ENCODE data around the gene SDHAF2.
"Not testable (repeated sequence)": the region's sequence is repeated elsewhere in the genome, so short reads cannot be mapped to it uniquely, and the experiment has no call there.

SDHAF2 gene

DNA sequence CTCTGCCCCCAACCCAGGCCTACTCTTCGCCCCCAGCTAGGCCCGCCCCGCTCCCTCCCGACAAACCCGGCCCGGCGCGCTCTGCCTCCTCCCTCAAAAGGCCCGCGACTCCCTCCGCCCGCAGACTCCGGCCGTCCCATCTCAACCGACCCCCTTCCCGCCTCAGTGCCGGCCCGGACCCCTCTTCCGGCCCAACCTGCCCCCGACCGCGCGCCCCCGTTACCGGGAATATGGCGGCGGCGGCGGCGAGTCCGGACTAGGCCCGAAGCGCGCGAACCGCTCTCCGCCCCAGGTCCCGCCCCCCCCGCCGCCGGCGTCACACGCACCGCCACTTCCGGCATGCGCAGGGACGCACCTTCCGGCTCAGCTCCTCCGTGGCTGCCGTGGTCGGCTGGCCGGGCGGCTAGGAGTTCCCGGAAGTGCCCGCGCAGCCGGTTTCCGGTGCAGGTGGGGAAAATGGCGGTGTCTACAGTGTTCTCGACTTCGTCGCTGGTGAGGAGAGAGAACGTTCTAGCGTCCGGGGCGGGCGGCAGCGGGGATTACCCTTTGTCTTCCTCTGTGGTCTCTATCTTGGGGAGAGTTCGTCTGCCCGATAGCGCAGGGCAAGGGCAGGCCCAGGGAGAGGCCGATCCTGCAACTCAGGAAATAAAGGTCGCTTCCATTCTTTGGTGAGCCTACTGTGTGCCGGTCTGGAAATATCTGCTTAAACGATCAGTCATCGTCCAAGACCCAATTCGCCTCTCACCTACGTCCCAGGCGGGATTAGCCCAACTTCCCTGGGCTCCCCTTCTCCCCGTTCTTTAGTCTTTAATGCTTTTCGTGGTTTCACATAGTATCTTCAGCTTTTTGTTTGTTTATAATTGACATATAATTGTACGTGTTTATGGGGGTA lies at the start of gene SDHAF2, which contains the start of gene CPSF7:
TSS of gene SDHAF2 (plus strand) at position 434 of the 892 bp plus-strand sequence. CDS start at position 457, 23 bp downstream.
TSS of gene CPSF7 (minus strand) at position 285 of the 892 bp plus-strand sequence. CDS start 740 bp downstream, outside the sequence.
- DNase-seq: peak; percentile 97

DNA sequence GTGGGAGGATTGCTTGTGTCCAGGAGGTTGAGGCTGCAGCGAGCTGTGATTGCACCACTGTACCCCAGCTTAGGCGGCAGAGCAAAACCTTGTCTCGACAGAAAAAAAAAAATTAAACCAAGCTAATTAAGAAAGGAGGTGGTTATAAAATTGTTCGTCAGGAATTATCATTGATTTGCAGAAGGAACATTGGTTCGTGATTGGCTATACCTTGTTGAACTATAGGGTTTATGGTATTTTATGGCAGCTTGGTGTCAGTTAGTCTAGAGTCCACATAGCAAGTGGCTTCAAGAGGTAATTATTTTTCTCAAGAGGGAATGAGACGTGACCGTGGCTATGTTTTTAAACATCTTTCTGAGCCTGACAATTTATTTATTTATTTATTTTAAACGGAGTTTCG lies 49.0 kb upstream of the SDHAF2 start:
- no peak for DNase-seq

DNA sequence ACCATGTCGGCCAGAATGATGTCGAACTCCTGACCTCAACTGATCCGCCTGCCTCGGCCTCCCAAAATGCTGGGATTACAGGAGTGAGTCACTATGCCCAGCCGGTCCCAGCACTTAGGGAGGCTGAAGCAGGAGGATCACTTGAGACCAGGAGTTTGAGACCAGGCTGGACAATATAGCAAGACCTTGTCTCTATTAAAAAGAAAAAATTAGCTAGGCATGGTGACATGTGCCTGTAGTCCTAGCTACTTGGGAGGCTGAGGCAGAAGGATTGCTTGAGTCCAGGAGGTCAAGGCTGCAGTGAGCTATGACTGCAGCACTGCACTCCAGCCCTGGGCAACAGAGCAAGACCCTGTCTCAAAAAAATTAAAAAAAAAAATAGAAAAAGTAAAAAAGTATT lies 46.1 kb upstream of the SDHAF2 start:
- not testable (repeated sequence) for DNase-seq

DNA sequence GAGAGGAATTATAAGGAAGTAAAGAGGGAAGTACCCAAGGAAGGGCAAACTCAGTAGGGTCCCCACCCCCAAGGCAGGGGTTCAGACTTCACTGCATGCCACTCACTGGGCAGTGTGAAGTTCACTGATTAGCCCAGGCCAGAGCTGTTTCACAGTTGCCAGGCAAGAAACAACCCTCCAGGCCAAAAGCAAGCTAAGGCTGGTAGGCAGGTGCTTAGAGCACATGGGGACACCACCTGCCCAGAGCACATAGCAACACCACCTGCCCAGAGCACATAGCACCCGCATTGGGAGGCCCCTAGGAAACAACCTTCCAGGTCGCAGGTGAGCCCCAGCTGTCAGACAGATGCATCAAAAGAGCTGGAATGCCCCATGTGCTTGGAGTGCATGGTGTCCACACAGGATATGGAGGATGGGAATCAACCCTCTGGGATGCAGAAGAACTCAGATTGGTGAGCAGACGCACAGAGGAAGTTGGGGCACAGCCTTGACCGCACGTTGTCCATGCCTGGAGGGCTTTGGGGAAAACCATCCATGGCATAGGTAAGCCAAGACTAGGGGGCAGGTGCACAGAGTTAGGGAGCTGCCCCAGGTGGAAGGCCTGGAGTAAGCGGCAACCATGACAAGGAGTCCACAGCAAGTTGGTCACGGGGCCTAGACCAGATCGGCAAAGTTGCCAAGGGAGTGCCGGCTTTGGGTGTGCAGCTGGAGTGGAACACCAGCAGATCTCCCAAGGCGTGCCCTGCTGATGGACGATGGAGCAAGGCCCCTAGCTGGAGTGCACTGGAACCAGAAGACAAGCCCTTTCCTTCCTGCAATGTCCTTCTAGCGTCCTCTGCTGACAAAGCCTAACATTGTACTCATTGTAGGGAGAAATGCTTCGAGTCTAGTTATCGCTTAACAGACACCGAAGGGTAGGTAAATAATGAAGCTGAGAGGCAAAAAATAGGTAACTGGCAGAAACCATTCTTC lies 45.4 kb upstream of the SDHAF2 start:
- no peak for DNase-seq

DNA sequence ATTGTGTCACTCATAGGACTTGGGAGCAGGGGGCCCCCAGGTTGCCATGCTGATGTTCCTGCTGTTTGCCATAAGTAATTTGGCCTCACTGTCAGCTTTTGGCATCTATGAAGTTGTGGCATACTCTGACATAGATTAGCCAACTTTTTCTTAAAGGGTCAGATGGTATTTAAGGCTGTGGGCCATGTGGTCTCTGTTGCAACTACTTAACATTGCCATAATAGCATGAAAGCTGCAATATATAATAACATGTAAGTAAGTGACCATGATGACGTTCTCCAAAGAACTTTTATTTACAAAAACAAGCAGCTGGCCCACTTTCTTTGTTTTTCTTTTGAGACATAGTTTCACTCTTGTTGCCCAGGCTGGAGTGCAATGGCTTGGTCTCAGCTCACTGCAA lies 39.8 kb upstream of the SDHAF2 start:
- DNase-seq: no peak

DNA sequence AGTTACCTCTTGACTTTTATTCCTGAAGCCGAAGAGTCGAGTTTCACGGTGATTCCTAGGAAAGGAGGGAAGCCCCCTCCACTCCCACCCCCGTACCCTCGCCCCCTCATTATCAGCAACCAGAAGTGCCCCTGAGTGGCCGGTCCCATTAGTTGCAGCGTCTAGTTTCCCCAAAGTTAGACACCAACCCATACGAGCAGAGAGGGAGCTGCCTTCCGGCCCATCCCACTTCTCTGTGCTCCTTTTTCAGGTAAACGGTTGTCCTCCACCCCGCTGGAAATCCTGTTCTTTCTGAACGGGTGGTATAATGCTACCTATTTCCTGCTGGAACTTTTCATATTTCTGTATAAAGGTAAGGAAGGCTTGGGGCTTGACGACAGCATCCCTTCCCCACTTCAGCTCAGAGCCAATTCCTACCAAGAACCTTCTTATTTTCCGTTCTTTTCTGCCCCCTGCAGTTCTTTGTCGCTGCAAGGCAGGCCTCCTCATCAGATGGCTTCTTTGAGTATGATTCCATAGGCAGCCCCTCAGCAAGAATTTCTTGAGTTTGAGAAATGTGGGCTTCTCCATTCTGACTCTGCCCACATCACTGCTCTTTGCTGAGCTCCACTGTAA lies 36.8 kb upstream of the SDHAF2 start:
- DNase-seq: peak; percentile 34

DNA sequence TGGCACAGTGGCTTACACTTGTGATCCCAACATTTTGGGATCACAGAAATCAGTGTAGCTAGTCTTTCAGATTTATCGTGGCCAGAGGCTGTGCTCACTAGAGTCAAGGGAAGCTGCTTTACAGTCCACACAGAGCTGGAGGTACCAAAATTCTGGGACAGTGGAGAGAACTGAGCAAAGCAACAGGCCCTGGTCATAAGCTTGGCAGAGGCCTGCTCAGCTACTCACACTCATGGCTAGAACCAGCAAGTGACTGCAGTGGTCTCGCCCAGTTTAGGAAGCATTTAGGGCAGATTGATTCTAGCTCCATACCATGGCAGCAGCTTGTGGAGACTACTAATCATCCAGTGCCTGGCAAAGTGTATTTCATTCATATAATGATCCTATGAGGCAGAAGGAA lies 28.8 kb upstream of the SDHAF2 start:
- DNase-seq: no peak

DNA sequence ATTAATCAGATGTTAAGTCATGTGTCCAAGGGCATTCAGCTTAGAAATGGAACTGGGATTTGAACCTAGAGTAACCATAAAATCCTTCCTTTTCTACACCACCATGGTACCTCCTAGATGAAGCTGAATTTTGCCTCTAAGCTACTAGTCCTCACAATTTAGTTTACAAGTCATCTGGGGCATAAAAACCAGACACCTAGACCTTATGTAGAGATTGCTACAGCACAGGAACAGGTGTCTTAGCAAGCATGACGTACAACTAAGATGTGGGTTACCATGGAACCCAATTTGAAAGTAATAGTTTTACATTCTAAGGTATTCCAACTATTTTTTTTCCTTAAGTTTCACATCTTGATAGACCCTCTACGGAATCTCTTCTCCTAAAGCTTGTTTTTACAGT lies 28.4 kb upstream of the SDHAF2 start:
- no peak for DNase-seq

DNA sequence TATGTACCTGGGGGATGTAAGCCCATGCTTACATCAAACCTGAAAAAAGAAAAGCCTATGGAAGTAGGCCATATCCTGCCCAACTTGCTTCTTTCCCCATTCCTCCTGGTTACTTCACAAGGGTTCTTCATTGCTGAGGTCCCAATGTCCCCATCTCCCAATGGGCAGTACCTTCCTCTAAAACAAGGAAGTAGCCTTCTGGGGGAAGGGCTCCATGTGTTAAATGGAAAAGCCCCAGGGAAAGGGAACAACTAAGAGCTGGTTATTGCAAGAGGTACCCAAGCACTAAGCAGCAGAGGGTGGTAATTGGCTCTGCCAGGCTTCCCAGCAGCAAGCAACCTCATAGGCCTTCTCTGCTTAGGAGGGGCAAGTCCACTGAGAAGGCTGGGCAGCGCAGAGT lies 26.3 kb upstream of the SDHAF2 start:
- DNase-seq: no peak

DNA sequence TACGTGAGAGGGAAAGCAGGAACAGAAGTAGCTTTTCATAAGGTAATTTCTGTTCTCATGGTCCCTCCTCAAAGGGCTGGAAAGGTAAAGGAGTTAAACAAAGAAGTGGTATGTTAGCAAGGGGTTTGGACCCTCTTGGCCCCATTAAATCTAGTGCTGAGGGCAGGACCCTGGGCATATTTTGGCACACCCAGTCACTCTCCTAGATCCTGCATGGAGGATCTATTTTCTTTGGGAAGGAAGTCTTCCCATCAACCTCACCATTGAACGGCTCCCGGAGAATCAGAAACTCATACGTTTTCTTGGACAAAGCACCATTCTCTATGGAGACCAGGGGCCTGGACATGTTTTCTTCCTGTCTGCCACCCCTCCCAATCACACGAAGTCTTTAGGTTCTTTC lies 25.8 kb upstream of the SDHAF2 start:
- DNase-seq: no peak

DNA sequence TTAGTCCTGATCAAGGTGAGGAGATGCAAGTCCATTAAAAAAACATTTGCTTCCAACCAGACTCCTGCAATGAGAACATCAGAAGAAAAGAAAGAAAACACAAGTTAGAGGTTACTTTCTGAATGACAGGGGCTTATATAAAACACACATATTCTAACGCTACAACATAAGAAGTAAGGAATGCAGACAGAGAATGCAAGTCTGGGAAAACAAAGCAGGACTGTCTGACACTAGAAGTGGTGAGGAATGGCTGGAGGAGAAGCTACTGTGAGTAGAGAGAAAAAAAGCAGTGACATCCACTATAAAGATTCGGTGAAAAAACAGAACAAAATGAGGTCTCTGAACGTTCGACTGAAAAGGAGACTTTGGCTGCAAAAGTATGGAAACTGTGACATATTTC lies 25.3 kb upstream of the SDHAF2 start:
- DNase-seq: no peak

DNA sequence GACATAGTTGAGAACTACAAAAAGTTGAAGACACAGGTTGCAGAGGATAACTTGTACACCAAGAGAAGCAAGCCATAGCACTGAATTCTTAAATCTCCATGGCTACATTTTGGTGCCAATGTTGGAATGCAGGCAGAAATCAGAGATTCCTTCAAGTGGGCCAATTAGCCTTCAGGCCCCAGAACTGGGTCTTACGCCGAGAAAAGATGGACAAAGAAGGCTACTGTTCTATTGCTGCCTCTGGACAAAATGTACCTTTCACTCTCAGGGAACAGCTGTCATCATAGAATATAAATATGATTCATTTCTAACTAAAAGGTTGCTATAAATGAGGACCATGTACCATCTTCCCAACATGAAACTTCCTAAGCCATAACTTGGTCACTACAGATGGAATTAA lies 23.9 kb upstream of the SDHAF2 start:
- DNase-seq: no peak

DNA sequence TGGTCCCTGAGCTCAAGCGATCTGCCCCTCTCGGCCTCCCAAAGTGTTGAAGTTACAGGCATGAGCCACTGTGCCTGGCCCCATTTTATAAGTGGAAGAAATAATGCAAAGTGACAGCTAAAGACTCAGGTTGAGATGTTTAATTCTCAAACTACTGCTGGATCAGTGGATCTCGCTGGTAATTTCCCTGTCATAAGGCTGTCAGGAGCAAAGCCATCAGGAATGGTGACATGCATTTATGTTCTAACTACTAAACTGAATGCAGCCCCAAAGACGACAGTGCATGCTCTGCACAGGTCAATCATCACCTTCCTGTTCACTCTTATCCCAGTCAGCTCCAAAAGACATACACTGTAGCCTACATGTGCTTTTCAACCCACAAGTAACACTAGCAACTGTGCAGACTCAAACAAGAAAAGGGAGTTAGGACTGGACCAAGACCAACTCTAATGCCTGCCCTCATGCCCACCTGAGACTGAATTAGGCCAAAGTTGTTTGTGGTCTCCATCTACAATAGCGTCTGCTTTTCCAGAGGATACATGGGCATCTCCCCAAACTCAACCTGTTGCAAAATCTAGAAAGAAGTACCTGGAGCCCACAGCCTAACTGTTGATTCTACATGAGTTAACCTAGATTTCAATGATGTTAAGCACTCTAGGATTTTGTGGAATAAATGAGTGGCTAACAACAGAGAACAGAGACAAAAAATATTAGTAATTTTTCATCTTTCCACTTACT lies 22.8 kb upstream of the SDHAF2 start:
- no peak for DNase-seq

DNA sequence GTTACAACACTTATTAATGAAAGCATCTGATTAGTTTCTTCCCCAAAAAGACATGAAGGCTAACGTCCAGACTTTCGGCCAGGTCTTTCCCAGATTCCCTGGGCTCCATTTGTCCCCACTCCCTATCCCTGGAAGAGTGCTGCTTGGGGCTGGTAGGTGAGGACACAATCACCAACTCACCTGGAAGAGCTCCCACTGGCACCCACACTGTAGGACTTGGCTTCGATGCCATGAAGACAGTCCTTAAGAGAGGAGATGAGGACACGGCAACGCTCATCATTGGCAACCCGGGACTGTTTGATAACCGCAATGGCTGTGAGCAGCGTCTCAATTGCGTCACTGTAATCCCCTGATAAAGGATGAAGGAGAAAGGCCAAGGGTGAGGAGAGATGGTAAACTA lies 18.3 kb upstream of the SDHAF2 start:
- no peak for DNase-seq

DNA sequence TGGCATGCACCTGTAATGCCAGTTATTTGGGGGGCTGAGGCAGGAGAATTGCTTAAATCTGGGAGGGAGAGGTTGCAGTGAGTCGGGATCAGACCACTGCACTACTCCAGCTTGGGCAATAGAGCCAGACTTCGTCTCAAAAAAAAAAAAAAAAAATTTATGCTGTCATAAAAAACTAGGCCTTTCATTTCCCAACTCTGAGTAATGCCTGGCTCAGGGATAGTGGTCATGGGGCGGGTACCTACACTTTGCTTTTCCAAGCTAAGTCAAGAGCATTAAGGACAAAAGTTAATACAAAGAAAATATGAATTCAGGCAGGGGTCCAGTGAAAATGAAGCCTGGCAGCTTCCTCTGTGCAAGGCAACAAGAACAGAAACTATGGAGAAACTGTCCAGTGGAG lies 16.4 kb upstream of the SDHAF2 start:
- DNase-seq: no peak

DNA sequence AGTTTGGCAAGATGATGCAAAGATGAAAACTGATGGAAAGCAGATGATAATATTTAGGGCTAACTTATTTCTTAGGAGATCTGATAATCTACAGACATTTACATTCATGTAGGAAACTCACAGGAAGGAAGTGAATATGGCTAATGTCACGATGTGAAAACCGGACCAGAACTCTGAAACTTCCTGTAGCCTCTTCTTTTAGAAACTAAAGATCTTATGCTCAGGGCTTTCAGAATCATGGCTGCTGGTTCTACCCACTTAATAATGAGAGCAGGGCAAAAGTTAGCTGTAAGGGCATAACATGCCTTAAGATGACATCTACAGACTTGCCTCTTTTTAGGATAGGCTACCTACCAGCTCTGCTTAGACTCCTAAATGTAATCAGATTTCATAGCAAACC lies 15.4 kb upstream of the SDHAF2 start:
- no peak for DNase-seq

DNA sequence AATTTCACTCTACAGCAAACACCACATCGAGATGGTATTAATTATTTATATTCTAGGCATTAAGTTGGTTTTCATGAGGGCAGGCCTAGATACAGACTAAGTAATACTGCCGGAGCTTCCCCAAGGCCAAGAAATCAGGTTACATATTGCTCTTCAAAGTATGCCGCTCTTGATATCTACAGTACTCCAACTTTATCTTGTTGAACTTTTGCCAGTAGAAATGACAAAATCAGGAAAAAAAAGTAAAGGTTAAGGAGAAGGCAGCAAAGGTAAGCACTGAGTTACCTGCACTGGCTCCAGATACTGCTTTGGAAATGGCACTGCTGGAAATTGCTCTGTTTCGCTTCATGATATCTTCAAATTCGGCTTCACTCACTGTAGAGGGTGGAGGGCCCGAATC lies 14.5 kb upstream of the SDHAF2 start:
- DNase-seq: no peak

DNA sequence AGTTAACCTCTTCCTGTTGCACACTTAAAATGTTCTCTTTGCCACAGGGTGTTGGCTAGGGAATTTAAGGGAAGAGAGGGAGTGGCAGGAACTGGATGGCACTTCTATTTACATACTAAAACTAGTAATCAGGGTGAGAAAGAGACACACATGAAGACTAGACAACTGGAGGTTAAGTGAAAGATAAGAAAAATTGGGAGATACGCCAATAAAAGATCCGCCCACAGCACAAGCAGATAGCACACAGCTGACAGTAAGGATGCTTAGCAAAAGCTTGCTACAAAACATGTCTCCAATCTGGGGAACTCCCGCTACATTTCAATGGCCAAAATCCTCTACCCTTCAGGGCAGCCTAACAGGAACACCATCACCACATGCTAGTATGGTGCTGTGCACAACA lies 13.0 kb upstream of the SDHAF2 start:
- no peak for DNase-seq

DNA sequence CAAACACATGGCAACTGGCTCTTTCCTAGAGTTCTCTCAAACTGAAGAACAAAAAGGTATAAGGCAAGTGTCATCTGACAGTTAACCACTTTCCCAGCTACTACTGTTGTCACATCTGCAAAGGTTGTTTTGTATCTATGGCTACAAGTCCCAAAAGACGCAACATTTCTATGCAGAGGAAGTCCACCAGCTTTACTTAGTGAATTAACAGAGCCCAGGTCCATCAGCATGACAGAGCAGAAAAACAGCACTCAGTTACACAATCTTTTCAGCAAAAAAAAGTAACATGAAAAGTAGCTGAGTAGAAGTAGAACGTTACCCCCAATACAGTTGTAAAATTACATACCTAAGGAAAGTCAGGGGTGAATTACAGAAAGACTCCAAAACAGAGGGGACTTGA lies 12.3 kb upstream of the SDHAF2 start:
- DNase-seq: no peak

DNA sequence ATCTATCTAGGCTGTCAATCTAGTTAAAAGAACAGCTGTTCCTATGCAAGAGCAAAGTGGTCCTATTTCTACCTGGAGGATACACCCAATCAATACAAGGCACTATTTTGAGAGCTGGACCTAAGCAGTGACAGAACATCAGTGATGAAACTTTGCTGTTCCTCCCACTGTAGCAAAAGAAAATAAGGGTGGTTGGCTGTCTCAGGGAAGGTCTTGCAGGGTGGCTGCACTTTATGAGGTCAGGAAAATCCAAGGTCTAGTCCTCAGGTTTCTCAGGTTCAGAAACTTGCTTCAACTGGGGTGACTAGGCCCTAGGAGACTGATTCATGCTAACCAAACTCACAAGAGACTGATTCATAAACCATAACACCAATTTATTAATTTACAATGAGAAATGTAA lies 11.8 kb upstream of the SDHAF2 start:
- DNase-seq: no peak

DNA sequence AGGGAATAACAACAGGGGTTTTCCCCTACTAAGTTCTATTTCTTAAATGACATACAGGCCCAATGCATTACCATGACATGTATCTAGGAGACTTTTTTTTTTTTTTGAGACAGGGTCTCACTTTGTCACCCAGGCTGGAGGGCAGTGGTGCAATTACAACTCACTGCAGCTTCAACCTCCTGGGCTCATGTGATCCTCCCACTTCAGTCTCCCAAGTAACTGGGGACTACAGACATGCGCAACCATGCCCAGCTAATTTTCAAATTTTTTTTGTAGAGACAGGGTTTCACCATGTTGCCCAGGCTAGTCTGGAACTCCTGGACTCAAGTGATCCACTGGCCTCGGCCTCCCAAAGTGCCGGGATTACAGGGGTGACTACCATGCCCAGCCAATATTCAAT lies 7.7 kb upstream of the SDHAF2 start:
- DNase-seq: no peak

DNA sequence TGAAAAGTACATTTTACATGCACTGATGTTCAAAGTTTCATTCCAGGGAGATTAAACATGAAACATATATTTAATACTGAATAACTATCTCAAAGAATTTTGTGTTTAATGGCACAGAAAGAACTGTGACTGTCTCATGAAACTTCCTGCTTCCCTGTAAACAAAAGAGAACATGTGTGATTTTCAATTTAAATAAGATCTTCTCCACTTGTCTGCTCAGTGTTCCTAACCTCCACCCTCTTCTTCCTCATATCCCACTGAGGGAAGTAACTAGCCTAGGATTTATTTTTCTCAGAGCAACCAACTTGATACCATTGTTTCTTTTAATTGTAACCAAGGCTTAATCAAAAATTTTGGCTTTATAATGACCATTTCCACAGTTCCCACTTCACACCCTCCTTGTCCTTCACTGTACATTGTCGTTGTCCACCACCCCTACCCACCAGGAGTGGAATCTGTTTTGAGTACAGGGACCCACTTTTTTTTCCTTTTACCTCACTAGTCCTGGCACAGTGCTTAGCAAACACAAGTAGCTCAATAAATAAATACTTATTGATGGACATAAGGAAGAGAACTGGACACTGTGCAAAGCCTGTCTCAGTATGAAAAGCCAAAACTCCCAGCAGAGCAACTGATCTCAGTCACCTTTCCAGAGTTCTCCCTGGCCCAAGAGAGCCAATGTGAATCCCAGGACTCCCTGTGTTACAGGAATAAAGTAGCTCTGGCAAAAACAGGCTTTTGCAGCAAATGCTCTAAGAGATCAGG lies 4.4 kb upstream of the SDHAF2 start:
- DNase-seq: no peak
